Measurements from ENCODE around the gene FLNA.
A peak's percentile ranks its signal among the peaks of the same experiment; 100 is the strongest.

Gene FLNA

GRCh38 chrX:154408659-154409221 is 34.3 kb upstream of the FLNA start:
- Histone ChIP-seq H3K27me3 (ENCODE audit: insufficient read depth, poor library complexity, severe bottlenecking) (no peaks in the 10 kb centered on the region), H3K4me1 (ENCODE audit: insufficient read depth, poor library complexity, severe bottlenecking) (peaks cover 3% of the 10 kb centered on the region), H3K4me3 (ENCODE audit: severe bottlenecking) (peak overlapping the region; percentile 33), H3K27ac (ENCODE audit: poor library complexity, severe bottlenecking) (peak overlapping the region; percentile 88), H3K9me3 (ENCODE audit: severe bottlenecking) (no peaks in the 10 kb centered on the region), H3K36me3 (ENCODE audit: low read depth) (0 out of 2 replicates have a peak, but pooled peaks cover 7% of the 10 kb centered on the region)
- no peak for DNase-seq (ENCODE audit: low spot score)
- TF ChIP-seq, protein P1, sequence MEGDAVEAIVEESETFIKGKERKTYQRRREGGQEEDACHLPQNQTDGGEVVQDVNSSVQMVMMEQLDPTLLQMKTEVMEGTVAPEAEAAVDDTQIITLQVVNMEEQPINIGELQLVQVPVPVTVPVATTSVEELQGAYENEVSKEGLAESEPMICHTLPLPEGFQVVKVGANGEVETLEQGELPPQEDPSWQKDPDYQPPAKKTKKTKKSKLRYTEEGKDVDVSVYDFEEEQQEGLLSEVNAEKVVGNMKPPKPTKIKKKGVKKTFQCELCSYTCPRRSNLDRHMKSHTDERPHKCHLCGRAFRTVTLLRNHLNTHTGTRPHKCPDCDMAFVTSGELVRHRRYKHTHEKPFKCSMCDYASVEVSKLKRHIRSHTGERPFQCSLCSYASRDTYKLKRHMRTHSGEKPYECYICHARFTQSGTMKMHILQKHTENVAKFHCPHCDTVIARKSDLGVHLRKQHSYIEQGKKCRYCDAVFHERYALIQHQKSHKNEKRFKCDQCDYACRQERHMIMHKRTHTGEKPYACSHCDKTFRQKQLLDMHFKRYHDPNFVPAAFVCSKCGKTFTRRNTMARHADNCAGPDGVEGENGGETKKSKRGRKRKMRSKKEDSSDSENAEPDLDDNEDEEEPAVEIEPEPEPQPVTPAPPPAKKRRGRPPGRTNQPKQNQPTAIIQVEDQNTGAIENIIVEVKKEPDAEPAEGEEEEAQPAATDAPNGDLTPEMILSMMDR (IDR thresholded peaks at IDR 0.05; ENCODE audit: poor library complexity, severe bottlenecking) = no peak
- ATAC-seq (ENCODE audit: low read depth) = peak; percentile 14

- H3K9me3 ChIP-seq (ENCODE audit: severe bottlenecking) = no peaks in the 10 kb centered on the region
- H3K4me1 ChIP-seq (ENCODE audit: insufficient read depth, poor library complexity, severe bottlenecking) = peaks cover 3% of the 10 kb centered on the region
- H3K36me3 ChIP-seq (ENCODE audit: low read depth) = peaks cover 24% of the 10 kb centered on the region
- TF ChIP-seq, protein P1 (IDR thresholded peaks at IDR 0.05; ENCODE audit: poor library complexity, severe bottlenecking) = no peak
- ATAC-seq (ENCODE audit: low read depth) = no peak
- H3K4me3 ChIP-seq (ENCODE audit: severe bottlenecking) = no peak overlapping the region
- no peak for DNase-seq (ENCODE audit: low spot score)
- no peak overlapping the region for H3K27ac ChIP-seq (ENCODE audit: poor library complexity, severe bottlenecking)
- no peaks in the 10 kb centered on the region for H3K27me3 ChIP-seq (ENCODE audit: insufficient read depth, poor library complexity, severe bottlenecking)
Observed at GRCh38 chrX:154404625-154405192, 30.3 kb upstream of the FLNA start.

- no peak overlapping the region for H3K27ac ChIP-seq (ENCODE audit: poor library complexity, severe bottlenecking)
- H3K4me3 ChIP-seq (ENCODE audit: severe bottlenecking) = no peak overlapping the region
- TF ChIP-seq, protein P1 (IDR thresholded peaks at IDR 0.05; ENCODE audit: poor library complexity, severe bottlenecking) = no peak
- H3K9me3 ChIP-seq (ENCODE audit: severe bottlenecking) = no peaks in the 10 kb centered on the region
- H3K4me1 ChIP-seq (ENCODE audit: insufficient read depth, poor library complexity, severe bottlenecking) = no peaks in the 10 kb centered on the region
- ATAC-seq (ENCODE audit: low read depth) = no peak
- peaks cover 32% of the 10 kb centered on the region for H3K36me3 ChIP-seq (ENCODE audit: low read depth)
- no peaks in the 10 kb centered on the region for H3K27me3 ChIP-seq (ENCODE audit: insufficient read depth, poor library complexity, severe bottlenecking)
- DNase-seq (ENCODE audit: low spot score) = no peak
Observed at GRCh38 chrX:154403858-154404257, 29.4 kb upstream of the FLNA start.

- no peak for ATAC-seq (ENCODE audit: low read depth)
- H3K9me3 ChIP-seq (ENCODE audit: severe bottlenecking) = no peaks in the 10 kb centered on the region
- H3K4me3 ChIP-seq (ENCODE audit: severe bottlenecking) = no peak overlapping the region
- H3K27me3 ChIP-seq (ENCODE audit: insufficient read depth, poor library complexity, severe bottlenecking) = no peaks in the 10 kb centered on the region
- H3K36me3 ChIP-seq (ENCODE audit: low read depth) = peaks cover 38% of the 10 kb centered on the region
- no peak for DNase-seq (ENCODE audit: low spot score)
- TF ChIP-seq, protein P1 (IDR thresholded peaks at IDR 0.05; ENCODE audit: poor library complexity, severe bottlenecking) = no peak
- H3K4me1 ChIP-seq (ENCODE audit: insufficient read depth, poor library complexity, severe bottlenecking) = no peaks in the 10 kb centered on the region
- H3K27ac ChIP-seq (ENCODE audit: poor library complexity, severe bottlenecking) = no peak overlapping the region
Observed at GRCh38 chrX:154403192-154403591, 28.8 kb upstream of the FLNA start.

DNA sequence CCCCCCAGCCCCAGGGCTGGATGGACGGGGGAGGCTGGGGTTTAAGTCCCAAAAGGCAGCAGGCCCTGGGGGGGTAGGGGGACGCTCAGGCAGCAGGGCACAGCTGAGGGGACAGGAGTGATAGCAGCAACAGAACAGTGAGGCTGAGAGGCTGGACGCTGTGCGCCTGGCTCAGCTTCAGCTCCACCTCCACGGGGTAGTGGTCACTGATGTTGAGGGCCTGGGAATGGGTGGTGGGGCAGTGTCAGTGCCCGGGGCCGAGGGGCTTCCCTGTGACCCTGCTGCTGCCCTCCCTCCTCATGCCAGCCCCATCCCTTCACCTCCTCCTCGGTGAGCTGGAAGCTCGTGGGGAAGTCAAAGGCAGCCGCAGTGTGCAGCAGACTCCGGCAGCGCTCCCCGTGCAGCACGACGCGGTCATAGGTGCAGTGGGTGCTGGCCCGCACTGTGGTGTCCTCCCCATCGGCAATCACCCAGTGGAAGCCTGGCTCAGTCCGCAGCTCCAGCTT is 28.2 kb upstream of the FLNA start:
- DNase-seq (ENCODE audit: low spot score) (no peak), ATAC-seq (ENCODE audit: low read depth) (peak; percentile 5; the same call in 1 of the 3 replicates)
- Histone ChIP-seq H3K36me3 (ENCODE audit: low read depth) (peaks cover 38% of the 10 kb centered on the region), H3K9me3 (ENCODE audit: severe bottlenecking) (no peaks in the 10 kb centered on the region), H3K4me3 (ENCODE audit: severe bottlenecking) (no peak overlapping the region), H3K27me3 (ENCODE audit: insufficient read depth, poor library complexity, severe bottlenecking) (no peaks in the 10 kb centered on the region), H3K4me1 (ENCODE audit: insufficient read depth, poor library complexity, severe bottlenecking) (no peaks in the 10 kb centered on the region), H3K27ac (ENCODE audit: poor library complexity, severe bottlenecking) (no peak overlapping the region)
- TF ChIP-seq, protein P1 (IDR thresholded peaks at IDR 0.05; ENCODE audit: poor library complexity, severe bottlenecking) = no peak
